IPS DF 19.7 (cell line): ENCODE measurements around the gene ARNT2.

Experiments
- DNase-seq: peaks from one replicate; pipeline ENCODE4 v3.0.0-alpha.2; 2013; ENCODE audit warnings: low read depth, low spot score

ARNT2 gene

DNA sequence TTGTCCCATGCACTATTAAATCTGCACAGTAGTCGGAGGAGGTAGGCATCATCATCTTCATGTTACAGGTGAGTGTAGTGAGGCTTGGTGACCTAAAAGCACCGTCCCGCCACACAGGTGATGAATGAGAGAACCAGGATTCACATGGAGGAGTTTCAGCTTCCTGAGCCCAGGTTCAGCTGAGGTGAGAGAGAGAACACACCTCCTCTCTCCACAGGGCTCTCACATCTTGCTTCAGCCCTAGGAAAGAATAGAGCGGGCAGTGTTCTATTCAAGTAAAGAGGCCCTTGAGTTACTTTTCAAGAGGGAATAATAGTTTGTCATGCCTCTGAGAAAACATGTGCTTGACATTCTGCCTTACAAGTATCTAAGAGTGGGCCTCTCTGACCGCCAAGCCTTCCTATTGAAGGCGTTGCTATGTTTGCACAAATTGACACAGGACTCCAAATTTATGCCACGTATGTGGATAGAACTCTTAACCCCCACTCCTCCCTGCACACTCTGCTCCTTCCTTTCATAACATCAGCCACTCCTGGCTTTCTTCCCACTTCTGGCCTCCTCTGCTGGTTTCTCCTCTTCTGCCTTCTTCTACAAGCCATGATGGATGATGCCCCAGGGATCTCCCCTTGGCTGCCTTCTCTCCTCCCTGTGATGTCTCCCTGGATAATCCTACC lies 152.6 kb downstream of the ARNT2 start:
- DNase-seq = no peak

DNA sequence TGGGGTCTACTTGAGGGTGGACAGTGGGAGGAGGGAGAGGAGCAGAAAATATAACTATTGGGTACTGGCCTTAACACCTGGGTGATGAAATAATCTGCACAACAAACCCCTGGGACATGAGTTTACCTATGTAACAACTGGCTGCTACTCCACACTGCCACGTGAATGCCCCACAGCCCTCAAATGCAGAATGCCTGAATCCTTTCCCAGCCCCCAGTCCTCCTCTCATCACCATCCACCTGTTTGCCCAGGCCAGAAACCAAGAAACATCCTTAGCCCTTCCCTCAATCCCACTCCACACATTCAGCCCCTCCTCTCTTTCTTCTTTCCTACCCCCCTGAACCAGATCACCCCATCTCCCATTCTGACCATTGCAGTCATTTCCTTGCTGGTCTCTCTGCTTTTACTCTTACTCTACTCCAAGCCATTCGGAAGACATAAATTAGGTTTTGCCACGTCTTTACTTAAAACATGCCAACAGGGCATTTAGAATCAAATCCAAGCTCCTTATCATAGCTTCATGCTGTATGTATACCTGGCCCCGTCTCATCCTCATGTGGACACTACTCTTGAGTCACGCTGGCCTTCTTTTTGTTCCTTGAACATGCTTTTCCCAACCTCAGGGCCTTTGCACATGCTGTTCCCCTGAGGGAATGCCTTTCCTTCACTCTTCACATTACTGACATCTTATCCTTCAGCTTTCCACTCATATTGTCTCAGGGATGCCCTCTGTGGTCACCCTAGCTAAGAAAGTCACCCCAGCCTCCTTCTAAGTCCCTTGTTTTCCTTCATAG lies 153.5 kb downstream of the ARNT2 start:
- DNase-seq = no peak

DNA sequence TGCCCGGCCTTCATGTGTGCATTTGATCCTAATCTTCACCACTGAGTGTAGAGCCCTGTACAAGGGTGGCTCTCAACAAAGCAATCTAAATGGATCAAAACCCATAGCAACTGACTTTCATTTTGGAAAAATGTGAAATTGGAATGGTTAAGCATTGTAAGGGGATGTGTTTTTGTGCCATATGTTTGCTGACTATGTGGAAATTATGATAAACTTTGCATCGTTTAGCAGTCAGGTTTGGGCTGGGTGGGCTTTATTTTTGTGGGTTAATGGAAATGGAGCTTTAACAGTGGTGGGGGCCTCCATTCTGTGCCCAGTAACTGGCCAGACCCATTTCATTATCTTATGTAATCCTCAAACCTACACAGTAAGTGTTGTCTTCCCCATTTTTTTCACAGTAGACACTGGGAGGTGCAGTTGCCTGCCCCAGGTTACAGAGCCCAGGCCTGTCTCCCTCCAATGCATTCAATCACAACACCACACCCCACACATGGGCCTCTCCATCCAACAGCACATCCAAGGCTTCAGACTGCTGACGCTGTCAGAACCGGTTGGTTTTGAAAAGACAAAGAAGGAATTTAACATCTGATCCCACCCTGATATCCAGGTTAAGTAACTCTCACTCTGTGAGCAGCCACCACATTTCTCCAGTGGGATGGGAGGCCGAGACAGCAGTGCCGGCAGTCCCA lies 154.6 kb downstream of the ARNT2 start:
- no peak for DNase-seq

DNA sequence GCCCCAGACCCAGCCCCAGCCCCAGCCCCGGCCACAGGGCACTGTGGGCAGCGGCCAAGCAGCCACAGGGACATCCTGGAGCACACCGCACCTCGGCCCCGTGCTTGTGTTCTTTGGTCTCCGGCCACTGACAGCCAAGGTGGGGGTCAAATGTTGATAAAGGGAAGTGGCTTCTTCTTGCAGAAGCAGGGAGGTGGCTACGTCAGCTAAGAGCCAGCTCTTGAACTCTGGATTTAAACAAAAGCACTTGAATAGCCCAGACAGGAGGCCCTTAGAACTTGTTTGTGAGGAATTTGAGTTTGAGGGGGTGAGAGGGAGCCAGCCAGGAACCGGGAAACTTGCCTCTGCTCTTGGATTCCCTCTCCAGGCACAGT lies 155.1 kb downstream of the ARNT2 start:
- no peak for DNase-seq

DNA sequence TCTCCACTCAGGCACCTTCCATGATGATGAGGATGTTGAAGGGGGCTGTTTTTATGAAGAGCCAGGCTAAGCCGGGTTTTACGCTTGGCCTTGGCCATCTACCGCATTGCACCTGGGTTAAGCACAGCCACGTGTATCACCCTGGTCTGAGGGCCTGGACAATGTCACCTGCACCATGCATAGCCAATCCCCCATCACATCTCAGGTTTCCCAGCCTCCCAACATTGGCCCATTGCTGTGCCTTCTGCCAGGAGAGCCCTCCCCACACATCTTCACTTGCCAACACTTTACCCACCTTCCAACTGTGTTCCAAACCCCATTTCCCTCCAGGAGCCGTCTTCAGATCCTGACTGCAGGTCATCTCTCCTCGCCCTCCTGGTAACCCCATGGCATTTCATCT lies 155.6 kb downstream of the ARNT2 start:
- DNase-seq = no peak

DNA sequence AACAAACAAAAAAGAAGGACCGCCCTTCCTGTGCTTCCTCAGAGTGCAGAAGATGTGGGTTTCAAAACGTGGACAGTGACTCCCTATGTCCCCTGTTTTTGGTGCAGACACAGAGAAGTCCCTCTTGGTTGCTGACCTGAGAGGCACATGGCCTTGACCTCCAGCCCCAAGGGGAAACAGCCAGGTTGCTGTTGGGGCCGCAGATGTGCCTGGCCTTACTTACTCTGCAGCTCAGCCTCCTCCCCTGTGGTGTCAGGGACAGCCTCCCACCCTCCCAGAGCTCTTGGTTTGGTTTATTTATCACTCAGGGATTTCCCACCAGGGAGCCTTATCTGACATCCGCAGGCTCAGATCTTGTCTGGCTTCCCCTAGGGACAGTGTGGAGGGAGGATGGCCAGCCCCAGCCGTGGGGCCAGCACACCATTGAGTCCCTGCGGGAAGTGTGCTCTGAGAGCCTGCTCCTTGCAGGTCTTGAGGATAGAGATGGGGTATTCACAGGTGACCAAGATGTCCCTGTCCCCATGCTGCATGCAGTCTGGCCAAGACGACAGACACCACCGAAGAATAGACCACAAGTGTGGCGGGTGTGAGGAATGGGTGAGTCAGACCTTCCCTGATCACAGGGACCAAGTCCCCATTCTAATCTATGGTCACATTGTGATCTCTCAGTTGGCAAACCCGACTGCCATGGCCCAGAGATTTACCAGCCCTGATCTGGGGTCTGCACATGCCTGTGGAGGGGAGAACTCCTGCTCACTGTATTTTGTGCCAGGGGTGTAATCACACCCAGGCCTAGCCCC lies 156.6 kb downstream of the ARNT2 start:
- no peak for DNase-seq

DNA sequence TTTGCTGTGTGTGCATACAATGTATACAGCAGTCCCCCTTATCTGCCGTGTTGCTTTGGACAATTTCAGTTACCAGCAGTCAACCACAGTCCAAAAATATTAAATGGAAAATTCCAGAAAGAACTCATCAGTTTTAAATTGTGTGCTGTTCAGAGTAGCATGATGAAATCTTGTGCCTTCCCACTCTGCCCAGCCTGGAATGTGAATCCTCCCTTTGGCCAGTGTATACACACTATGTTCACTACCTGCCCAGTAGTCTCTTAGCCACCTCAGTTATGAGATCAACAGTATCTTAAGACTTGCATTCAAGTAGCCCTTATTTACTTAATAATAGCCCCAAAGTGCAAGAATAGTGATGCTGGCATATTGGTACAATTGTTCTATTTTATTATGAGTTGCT lies 157.3 kb downstream of the ARNT2 start:
- no peak for DNase-seq

DNA sequence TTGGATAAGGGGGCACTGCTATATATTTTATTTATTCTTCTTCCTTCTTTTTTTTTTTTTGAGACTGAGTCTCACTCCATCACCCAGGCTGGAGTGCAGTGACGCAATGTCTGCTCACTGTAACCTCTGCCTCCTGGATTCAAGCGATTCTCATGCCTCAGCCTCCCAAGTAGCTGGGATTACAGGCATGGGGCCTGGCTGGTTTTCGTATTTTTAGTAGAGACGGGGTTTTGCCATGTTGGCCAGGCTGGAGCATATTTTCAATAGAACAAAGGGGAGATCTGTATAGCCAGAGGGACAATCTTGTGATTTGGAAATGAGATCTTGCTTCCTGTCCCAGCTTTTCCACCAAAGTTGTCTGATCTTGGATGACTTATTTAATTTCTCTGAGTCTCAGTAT lies 157.9 kb downstream of the ARNT2 start:
- DNase-seq = no peak

DNA sequence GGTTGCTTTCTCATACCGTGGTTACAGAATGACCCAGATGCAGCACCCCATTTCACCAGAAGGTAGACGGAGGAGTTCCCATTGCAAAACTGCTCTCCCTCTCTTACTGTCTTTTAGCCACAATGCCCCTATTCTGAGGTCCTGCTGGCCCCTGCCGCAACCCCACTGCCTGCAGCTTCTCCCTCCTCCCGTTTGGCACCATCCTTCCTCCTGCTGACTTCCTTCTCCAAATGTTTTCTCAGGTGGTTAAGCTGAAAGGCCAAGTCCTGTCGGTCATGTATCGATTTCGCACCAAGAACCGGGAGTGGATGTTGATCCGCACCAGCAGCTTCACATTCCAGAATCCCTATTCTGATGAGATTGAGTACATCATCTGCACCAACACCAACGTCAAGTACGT lies 158.7 kb downstream of the ARNT2 start:
- no peak for DNase-seq

DNA sequence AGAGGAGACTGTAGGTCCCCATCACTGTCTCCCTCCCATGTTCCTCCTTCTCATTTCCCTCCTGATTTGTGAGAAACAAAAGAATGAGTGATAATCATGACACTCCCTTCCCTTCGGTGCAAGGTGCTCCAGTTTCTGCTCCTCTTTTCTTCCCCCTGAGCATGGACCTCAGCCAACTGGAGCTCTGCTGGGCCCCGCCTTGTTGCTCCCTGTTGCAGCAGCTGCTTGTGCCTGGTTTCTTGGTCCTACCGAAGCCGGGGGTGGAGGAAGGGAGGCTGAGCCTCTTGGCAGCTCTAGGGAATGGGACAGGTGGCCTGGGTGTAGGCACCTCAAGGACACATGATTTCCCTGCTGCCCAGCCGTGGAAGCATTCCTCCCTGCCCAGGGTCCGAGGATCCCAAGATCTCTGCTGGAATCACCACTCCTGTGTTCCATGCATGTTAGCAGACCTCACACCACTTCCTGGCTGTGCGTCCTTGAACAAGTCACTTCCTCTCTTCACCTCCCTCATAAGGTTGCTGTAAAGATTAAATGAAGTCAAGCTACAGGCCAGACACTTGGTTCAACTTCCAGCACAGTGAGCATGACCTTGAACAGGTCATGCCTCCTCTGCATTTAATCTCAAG lies 159.3 kb downstream of the ARNT2 start:
- DNase-seq = no peak

DNA sequence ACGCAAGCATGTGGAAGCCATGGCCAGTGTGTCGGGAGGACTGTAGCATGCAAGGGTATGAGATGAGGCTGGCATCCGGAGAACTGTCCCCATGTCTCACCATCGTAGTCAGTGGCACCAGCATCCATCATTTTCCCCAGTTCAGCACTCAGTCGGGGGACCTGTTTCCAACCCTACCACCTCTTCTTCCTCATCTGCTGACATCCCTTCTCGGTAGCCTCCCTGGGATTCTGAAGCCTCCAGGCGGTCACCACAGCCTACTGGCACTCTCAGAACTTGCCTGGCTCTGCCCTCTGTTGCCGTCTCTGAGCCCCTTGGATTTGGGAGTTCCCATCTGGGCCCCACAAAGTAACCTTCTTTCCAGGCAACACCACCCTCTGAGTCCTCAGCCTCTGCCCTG lies 159.9 kb downstream of the ARNT2 start:
- no peak for DNase-seq

DNA sequence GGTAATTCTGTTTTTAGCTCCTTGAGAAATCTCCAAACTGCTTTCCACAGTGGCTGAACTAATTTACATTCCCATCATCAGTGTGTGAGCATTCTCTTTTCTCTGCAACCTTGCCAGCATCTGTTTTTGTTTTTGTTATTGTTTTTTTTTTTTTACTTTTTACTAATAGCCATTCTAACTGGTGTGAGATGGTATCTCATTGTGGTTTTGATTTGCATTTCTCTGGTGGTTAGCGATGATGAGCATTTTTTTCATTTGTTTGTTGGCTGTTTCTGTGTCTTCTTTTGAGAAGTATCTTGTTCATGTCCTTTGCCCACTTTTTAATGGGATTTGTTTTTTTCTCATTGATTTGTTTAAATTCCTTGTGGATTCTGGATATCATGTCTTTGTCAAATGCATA lies 161.2 kb downstream of the ARNT2 start:
- DNase-seq = no peak

DNA sequence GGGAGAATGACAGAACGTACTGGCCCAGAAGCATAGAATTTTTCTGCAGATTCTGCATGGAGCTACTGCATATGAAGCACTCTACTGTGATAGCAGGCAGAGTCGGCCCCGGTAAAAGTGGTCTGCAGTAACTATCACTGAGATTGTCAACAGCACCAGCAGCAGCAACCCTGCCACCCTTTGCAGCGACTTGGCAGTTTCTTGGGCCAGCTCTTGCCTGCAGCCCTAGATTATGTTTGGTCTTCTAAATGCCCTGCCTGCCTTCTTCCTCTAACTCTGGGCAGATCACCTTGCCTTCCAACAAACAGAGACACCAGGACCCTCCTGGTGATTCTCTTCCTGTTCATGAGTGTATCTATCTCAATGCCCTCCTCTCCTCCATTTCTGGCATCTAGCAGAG lies 161.8 kb downstream of the ARNT2 start:
- no peak for DNase-seq

DNA sequence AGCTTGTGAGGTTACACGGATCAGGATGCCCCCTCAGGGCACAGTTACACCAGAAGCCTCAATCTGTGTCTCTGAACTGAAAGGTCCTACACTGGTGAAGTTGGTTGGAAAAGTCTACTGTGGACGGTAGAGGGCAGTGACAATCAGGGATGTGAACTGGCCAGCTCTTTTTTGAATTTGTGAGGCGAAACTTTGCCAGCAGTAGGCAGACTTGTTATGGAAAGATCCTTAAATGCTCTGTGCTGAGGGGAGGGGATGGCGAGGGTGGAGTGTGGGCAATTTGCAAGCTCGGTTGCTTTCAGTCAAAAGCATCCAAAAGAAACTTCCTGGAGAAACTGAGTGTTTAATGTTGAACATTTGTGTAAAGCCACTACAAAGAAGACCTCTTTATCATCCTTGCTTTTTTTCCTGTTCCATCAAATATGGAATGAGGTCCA lies 163.6 kb downstream of the ARNT2 start:
- DNase-seq = peak; percentile 59

DNA sequence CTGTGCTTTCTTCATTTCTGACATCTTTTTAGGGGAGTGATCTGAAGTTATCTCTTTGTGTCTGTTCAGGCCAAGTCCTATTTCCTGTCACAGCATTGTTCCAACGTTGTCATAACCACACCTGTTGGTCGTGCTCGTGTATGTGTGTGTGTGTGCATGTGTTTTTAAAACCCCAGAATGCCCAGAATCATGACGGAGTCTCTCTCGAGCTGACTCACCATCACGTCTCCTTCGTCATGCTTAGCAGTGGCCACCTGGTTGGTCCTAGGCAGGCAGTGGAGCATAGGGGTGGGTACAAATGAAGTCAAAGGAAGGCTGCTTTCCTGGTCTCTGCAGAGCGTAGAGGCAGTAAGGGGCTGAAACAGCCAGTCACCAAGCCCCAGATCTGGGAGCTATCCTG lies 164.1 kb downstream of the ARNT2 start:
- no peak for DNase-seq

DNA sequence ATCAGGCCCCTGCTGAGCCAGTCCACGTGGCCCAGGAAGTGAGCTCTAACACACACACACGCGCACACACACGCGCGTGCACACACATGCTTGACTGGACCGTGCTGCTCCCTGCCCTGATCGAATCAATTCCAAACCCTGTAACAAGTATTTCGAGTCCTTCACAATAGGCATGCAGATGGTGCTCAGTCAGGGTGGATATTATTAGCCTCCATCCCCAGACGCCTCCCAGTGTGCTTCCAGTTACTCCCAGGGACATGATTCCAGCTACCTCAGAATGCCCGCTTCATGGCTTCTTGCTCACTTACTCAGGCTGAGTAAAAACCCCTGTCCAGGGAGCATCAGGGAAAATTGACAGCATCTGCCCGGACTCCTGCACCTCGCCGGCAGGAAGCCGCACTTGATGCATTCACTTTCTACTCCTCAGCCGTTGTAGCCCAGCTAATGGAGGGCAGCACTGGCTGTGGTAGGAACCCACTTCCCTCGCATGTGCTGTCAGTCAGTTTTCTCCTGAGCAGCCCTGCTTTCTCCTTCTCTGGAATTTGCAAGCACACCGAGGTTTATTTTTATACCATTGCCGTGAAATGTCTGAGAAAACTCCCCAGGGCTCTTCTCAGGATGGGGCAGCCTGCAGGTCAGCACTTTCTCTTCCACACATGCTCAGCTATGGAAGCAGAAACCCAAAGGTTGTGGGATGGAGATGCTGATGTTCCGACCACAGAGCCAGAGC lies 164.9 kb downstream of the ARNT2 start:
- DNase-seq = no peak

DNA sequence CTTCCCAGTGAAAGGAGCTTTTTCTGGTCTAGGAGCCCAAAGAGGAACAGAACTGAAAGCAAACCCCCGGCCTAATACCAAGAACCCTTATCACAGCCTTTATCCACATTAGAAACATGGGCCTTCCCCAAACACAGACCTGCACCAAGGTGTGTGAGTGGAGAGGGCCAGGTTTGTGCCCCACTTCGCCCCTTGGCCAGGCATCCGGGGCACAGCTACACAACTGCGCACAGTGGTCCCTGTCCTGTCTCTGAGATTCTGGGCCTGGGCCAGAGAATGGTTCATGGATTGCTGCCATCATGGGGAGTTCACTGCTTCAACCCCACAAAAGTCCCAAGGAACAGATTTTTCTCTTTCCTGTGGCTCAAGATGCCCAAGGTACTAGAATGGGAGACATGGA lies 165.5 kb downstream of the ARNT2 start:
- no peak for DNase-seq

DNA sequence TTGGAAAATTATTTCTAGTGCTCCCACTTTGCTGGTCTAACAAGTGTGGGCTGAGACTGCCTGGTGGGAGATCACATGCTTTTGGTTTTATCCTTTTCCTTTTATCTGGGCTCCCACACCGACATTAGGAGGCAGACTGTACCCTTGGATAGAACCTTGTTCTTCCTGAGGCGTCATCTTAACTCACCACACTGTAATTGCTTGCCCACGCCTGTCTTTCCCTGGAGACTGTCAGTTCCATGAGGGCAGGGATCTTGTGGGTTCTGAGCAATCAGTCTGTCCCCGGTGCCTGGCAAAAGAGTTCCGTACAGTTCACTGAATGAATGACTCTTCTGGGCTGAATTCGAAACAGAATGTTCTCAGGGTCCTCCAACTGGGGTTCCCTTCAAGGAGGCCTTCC lies 166.4 kb downstream of the ARNT2 start:
- no peak for DNase-seq

DNA sequence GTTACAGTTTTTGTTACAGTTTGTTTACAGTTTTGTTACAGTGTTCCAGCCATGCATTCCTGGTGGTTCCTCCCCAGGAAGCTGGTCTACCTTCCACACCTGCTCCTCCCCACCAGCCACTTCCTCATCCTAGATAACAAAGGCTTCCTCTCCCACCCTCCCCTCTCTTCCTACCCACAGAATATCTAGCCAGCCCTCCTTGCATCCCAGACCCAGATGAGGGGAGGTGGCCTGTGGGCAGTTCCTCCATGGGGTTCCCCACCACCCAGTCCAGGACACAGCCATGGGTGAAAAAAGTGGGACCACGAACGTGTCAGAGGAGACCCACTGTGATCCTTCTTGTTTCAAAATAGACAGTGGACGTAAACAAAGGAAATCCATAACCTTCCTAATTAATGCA lies 168.2 kb downstream of the ARNT2 start:
- DNase-seq = no peak

DNA sequence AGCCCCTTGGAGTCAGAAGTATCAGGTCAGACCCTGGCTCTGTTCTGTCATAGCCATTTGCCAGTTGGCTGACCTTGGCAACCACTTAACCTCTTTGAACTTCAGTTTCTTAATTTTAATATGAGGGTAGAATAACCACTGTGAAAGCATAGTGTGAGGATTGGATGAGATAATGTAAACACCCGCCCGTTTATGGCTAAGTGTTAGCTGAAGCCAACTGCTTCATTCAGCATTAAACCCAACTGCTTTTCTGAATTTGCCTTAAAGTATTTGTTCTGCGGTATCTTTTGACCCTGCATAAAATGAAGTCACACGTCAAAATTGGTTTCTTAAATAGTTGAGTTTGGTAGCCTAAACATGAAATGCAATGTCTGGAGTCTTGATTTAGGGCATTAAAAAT lies 169.4 kb downstream of the ARNT2 start:
- DNase-seq = no peak

DNA sequence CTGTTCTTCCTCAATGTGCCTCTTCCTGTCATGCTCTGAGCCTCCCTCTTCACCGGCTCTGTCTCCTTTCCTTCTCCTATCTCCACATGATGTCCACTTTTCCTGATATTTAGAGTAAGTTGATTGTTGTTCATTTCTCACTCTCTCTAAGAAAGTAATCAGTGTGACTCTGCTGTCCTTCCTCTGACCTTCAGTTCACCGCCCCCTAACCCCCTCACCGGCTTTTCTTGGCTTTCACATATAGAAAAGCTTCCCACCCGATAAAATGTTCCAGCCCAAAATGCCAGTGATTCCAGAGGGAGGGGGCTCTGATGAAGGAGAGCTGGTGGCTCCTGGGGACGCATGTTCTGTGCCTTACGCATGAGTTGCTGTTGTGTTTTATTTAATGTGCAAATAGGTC lies 170.4 kb downstream of the ARNT2 start:
- no peak for DNase-seq
